HL-60 (cell line): ENCODE measurements around the gene SDHD.

Experiments used
- GABPA ChIP-seq: IDR thresholded peaks from 2 replicates; pipeline ENCODE4 v1.6.1; 2012; ENCODE audit warnings: low read depth
- POLR2AphosphoS5 ChIP-seq: IDR thresholded peaks from 2 replicates; pipeline ENCODE4 v1.6.1; 2012; ENCODE audit warnings: low read depth
- SPI1 ChIP-seq: IDR thresholded peaks from 2 replicates; pipeline ENCODE4 v1.6.1; 2012; ENCODE audit warnings: low read depth, mild to moderate bottlenecking, borderline replicate concordance
- TF ChIP-seq, protein P1 (sequence below): IDR thresholded peaks from one replicate; pipeline ENCODE4 v1.5.1; 2011; ENCODE audit warnings: low read length, control low read depth, inconsistent platforms; ENCODE audit not compliant: insufficient read depth

DNA sequence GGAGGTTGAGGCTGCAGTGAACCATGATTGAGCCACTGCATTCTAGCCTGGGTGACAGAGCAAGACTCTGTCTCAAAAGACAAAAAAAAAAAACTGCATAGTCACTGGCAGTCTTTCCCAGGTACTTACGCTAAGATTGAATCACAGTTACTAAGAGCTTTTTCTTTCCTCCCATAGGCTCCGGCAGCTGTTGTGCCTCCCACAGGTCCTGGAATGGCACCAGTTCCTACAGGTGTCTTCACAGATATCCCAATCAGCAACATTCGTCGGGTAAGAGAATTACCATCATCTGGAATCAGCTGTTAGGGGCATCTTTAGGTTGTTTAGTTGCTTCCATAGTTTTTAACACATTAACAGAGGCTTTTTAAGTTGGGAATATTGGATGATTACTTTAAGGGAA lies 41.7 kb upstream of the SDHD start:
- TF ChIP-seq, protein P1, sequence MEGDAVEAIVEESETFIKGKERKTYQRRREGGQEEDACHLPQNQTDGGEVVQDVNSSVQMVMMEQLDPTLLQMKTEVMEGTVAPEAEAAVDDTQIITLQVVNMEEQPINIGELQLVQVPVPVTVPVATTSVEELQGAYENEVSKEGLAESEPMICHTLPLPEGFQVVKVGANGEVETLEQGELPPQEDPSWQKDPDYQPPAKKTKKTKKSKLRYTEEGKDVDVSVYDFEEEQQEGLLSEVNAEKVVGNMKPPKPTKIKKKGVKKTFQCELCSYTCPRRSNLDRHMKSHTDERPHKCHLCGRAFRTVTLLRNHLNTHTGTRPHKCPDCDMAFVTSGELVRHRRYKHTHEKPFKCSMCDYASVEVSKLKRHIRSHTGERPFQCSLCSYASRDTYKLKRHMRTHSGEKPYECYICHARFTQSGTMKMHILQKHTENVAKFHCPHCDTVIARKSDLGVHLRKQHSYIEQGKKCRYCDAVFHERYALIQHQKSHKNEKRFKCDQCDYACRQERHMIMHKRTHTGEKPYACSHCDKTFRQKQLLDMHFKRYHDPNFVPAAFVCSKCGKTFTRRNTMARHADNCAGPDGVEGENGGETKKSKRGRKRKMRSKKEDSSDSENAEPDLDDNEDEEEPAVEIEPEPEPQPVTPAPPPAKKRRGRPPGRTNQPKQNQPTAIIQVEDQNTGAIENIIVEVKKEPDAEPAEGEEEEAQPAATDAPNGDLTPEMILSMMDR: no peak
- TF ChIP-seq GABPA (no peak), POLR2AphosphoS5 (no peak), SPI1 (no peak)
